HepG2 (cell line): ENCODE results near the gene C3orf52. TPM values are rescaled to one million over a fixed set of nuclear protein-coding genes. Genes with fewer than 3 reads are reported as not detected.

Source experiments
- ATAC-seq: fragments of 200-7000 bp; cut with Tn5 transposase; 3 replicates; pipeline ENCODE4 v1.9.1; 2020; ENCODE audit warnings: mild to moderate bottlenecking, moderate library complexity
- BruUV-seq: library from RNA; stranded (reverse); fragments of 400-500 nt; replicated peaks from 2 replicates; lab custom pipeline; 2021; lab: Mats Ljungman, UMichigan
- CTCF ChIA-PET: fragments of 300-600 bp; formaldehyde crosslinking; extraction: SDS; loops from one replicate; lab custom pipeline; 2021; ENCODE audit warnings: low total read pairs, inconsistent platforms, low intra/inter-chr PET ratio; lab: Yijun Ruan, JAX
- POLR2A ChIA-PET: fragments of 350-600 bp; sonication (Branson Sonifier 250); formaldehyde crosslinking; loops from one replicate; lab custom pipeline; 2020; ENCODE audit warnings: antibody characterized with exemption, inconsistent platforms; lab: Yijun Ruan, JAX
- DNase-seq: peaks from one replicate; pipeline ENCODE4 v3.0.0-alpha.2; 2015; ENCODE audit warnings: low spot score
- FAIRE-seq: peaks from 3 replicates; lab custom pipeline; 2011; peaks lifted over from hg19 to GRCh38; lab: Jason Lieb, UNC
- H2AFZ ChIP-seq: one replicate; pipeline ENCODE4 v1.6.1; 2011; ENCODE audit warnings: low read length, inconsistent platforms
- H3K27ac ChIP-seq: fragments of 300-600 bp; 3 replicates; pipeline ENCODE4 v1.8.0; 2011; ENCODE audit warnings: mixed run types, mild to moderate bottlenecking, mixed read lengths, low read length, inconsistent platforms; ENCODE audit not compliant: insufficient read depth; ENCODE audit errors: extremely low read length
- H3K27me3 ChIP-seq, 2 experiments: fragments of 200-600 bp in 1 of 2; 2 replicates in 1 of 2; 3 replicates in 1 of 2; pipeline versions ENCODE4 v1.6.0 to v1.8.0; 2011; ENCODE audit warnings: low read length in 2 of 2, mild to moderate bottlenecking in 2 of 2, moderate library complexity in 2 of 2, inconsistent platforms in 1 of 2; ENCODE audit not compliant: insufficient read depth in 2 of 2, control insufficient read depth in 1 of 2
- H3K36me3 ChIP-seq, 2 experiments: fragments of 200-600 bp in 1 of 2; replicated peaks in 1 of 2; 2 replicates in 1 of 2; 3 replicates in 1 of 2; pipeline versions ENCODE4 v1.5.1 to v1.8.0; 2011; ENCODE audit warnings: low read length in 2 of 2, inconsistent platforms in 1 of 2; ENCODE audit not compliant: insufficient read depth in 2 of 2, control insufficient read depth in 1 of 2
- H3K4me1 ChIP-seq: 2 replicates; pipeline ENCODE4 v1.5.1; 2012; ENCODE audit warnings: low read length, inconsistent platforms; ENCODE audit not compliant: insufficient read depth
- H3K4me2 ChIP-seq: 2 replicates; pipeline ENCODE4 v1.6.0; 2011; ENCODE audit warnings: low read depth, low read length, inconsistent platforms
- H3K4me3 ChIP-seq, 3 experiments: fragments of 200-600 bp in 1 of 3; sonication (generic), shearing (Covaris generic) in 1 of 3; replicated peaks in 1 of 3; 2 replicates each; pipeline ENCODE4 v1.5.1; 2011 to 2016; ENCODE audit warnings: low read length in 3 of 3, inconsistent platforms in 2 of 3, low read depth in 2 of 3, mild to moderate bottlenecking in 2 of 3, control low read depth in 1 of 3, mixed read lengths in 1 of 3; ENCODE audit not compliant: insufficient read depth in 1 of 3
- H3K79me2 ChIP-seq: one replicate; pipeline ENCODE4 v1.6.1; 2011; ENCODE audit warnings: low read length, inconsistent platforms; ENCODE audit not compliant: insufficient read depth
- H3K9ac ChIP-seq: 2 replicates; pipeline ENCODE4 v1.6.0; 2011; ENCODE audit warnings: mild to moderate bottlenecking, low read depth, low read length, inconsistent platforms; ENCODE audit not compliant: insufficient read depth
- H3K9me3 ChIP-seq: 2 replicates; pipeline ENCODE4 v1.5.1; 2012; ENCODE audit warnings: mild to moderate bottlenecking, low read length
- H4K20me1 ChIP-seq: 2 replicates; pipeline ENCODE4 v1.6.0; 2011; ENCODE audit warnings: inconsistent platforms, mild to moderate bottlenecking, low read length, moderate library complexity; ENCODE audit not compliant: insufficient read depth
- GTF2F1 ChIP-seq: fragments of 150-350 bp; IDR thresholded peaks from 2 replicates; pipeline ENCODE4 v1.6.1; 2014; ENCODE audit warnings: low read length
- HNF4A ChIP-seq: sonication (generic); formaldehyde crosslinking; IDR thresholded peaks from 2 replicates; pipeline ENCODE4 v1.4.0; 2020; ENCODE audit warnings: missing genetic modification reagents
- JUND ChIP-seq: sonication (generic); formaldehyde crosslinking; IDR thresholded peaks from 2 replicates; pipeline ENCODE4 v1.8.0; 2022; ENCODE audit warnings: mild to moderate bottlenecking, missing genetic modification reagents
- TGIF2 ChIP-seq: IDR thresholded peaks from 2 replicates; pipeline ENCODE4 v1.6.1; 2016; ENCODE audit warnings: control low read depth, missing compliant biosample characterization
- THYN1 ChIP-seq: sonication (generic); formaldehyde crosslinking; IDR thresholded peaks from 2 replicates; pipeline ENCODE4 v1.8.1; 2023; ENCODE audit warnings: low read depth, mild to moderate bottlenecking, moderate library complexity, missing genetic modification reagents, borderline replicate concordance
- ZNF101 ChIP-seq: sonication (generic); formaldehyde crosslinking; IDR thresholded peaks from 2 replicates; pipeline ENCODE4 v1.4.0; 2020; ENCODE audit warnings: mild to moderate bottlenecking, low read depth, missing genetic modification reagents, borderline replicate concordance
- ZNF383 ChIP-seq: sonication (generic); formaldehyde crosslinking; IDR thresholded peaks from 2 replicates; pipeline ENCODE4 v1.4.0; 2020; ENCODE audit warnings: missing genetic modification reagents, mild to moderate bottlenecking, borderline replicate concordance
- ZNF772 ChIP-seq: sonication (generic); formaldehyde crosslinking; IDR thresholded peaks from 2 replicates; pipeline ENCODE4 v1.5.0; 2020; ENCODE audit warnings: mild to moderate bottlenecking, missing genetic modification reagents
- ZSCAN9 ChIP-seq: IDR thresholded peaks from 2 replicates; pipeline ENCODE4 v1.6.1; 2016; ENCODE audit warnings: borderline replicate concordance
- WGBS: methylation state at CpG from one replicate; pipeline ENCODE4 v1.1.6; 2017; ENCODE audit warnings: low lambda C conversion rate; 5-methylcytosine and 5-hydroxymethylcytosine counted together
- in situ Hi-C: cut with HindIII; loops from 2 replicates; pipeline ENCODE4 v1.10.0; 2017; ENCODE audit warnings: low pct_unique_long_range_greater_than_20kb; ENCODE audit not compliant: extremely low pct_ligation_motif_present
- intact Hi-C: fragments of 100-400 bp; cut with micrococcal nuclease; formaldehyde crosslinking; loops from one replicate; pipeline ENCODE4 v1.10.0; 2022; ENCODE audit not compliant: unreplicated experiment
- polyA plus RNA-seq, 8 experiments: library from polyadenylated mRNA; depleted of rRNA in 3 of 8; stranded (reverse) in 7 of 8; unstranded in 1 of 8; fragments of >200 nt; fragmentation: Illumina TruSeq in 4 of 8; extraction: Trizol in 4 of 8; gene quantifications; 2 replicates each; pipeline versions ENCODE4 v1.2.1 to v1.2.3, GENCODE V29; 2011 to 2016; ENCODE audit warnings: low read depth in 4 of 8, missing spikeins in 1 of 8, mixed read lengths in 1 of 8; ENCODE audit not compliant: insufficient read depth in 1 of 8
- total RNA-seq, 5 experiments: library from RNA; depleted of rRNA; stranded (reverse); fragments of >200 nt; fragmentation: Illumina TruSeq; extraction: Trizol; gene quantifications; 2 replicates each; pipeline ENCODE4 v1.2.3, GENCODE V29; 2016; ENCODE audit warnings: low read depth in 1 of 5
- TF ChIP-seq, protein P1 (sequence below): fragments of 450-650 bp; IDR thresholded peaks from 2 replicates; pipeline ENCODE4 v1.6.1; 2017
- TF ChIP-seq, protein P2 (sequence below): sonication (generic); formaldehyde crosslinking; IDR thresholded peaks from 2 replicates; pipeline ENCODE4 v1.4.0; 2020; ENCODE audit warnings: missing genetic modification reagents
- TF ChIP-seq, protein P3 (sequence below): sonication (generic); formaldehyde crosslinking; IDR thresholded peaks from 2 replicates; pipeline ENCODE4 v1.4.0; 2020; ENCODE audit warnings: missing genetic modification reagents
- TF ChIP-seq, protein P4 (sequence below): IDR thresholded peaks from 2 replicates; pipeline ENCODE4 v1.6.1; 2012; ENCODE audit warnings: low read length, improper control_type of control experiment

The C3orf52 gene
- total and polyA plus RNA-seq, 2 of the 13 experiments (the other 11 are each of a cell fraction or from before 2014, with no cell fraction given) = 0.79 to 1.2 TPM

DNA sequence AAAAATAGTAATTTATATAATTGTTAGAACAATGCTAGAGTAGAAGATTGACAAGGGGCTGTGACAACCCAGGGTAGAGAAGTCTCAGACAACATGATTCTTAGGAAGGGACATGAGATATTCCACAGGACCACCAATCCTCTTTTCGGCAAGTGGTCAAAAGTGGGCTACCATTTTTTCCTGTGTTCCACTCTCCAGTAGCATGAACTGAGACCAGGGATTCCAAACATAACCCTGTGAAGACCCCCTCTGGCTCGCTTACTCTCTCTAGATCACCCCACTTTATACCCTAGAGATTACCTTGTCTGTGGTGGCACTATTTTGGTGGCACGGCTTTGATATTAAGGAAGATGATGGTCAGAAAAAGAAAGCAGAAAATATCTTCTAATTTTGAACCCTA lies 45.9 kb downstream of the C3orf52 start:
- Histone ChIP-seq H2AFZ (no peak overlapping the region), H3K9ac (no peak overlapping the region), H3K79me2 (no peaks in the 10 kb centered on the region), H3K4me2 (no peak overlapping the region), H3K36me3 (no peaks in the 10 kb centered on the region), H3K27ac (no peak overlapping the region), H3K27me3 (no peaks in the 10 kb centered on the region; a peak in 1 of 5 replicates), H3K4me3 (no peak overlapping the region), H3K4me1 (no peaks in the 10 kb centered on the region), H3K9me3 (no peaks in the 10 kb centered on the region), H4K20me1 (no peaks in the 10 kb centered on the region)
- intact Hi-C loops (loop anchor here (10.0 kb wide), 1 partner anchor 163 kb away; the partner anchor contains the start of gene SLC9C1), in situ Hi-C loops (loop anchor here (10.0 kb wide), 1 partner anchor 383 kb away; no protein-coding TSS in a partner anchor)
- CTCF ChIA-PET = no interaction called here
- ATAC-seq (no peak), FAIRE-seq (no peak), DNase-seq (no peak)
- POLR2A ChIA-PET = no interaction called here
- BruUV-seq = no TSS peak
- 13% methylated on average over 3 of the region's 3 CpGs for WGBS
- TF ChIP-seq ZNF101 (no peak), GTF2F1 (no peak), TGIF2 (no peak), HNF4A (CRISPR knock-in tag) (no peak), ZNF383 (CRISPR knock-in tag) (no peak), JUND (CRISPR knock-in tag) (no peak), ZNF772 (CRISPR knock-in tag) (no peak), THYN1 (CRISPR knock-in tag) (no peak), ZSCAN9 (no peak)
- TF ChIP-seq, protein P1, sequence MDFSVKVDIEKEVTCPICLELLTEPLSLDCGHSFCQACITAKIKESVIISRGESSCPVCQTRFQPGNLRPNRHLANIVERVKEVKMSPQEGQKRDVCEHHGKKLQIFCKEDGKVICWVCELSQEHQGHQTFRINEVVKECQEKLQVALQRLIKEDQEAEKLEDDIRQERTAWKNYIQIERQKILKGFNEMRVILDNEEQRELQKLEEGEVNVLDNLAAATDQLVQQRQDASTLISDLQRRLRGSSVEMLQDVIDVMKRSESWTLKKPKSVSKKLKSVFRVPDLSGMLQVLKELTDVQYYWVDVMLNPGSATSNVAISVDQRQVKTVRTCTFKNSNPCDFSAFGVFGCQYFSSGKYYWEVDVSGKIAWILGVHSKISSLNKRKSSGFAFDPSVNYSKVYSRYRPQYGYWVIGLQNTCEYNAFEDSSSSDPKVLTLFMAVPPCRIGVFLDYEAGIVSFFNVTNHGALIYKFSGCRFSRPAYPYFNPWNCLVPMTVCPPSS = no peak
- TF ChIP-seq, protein P2, sequence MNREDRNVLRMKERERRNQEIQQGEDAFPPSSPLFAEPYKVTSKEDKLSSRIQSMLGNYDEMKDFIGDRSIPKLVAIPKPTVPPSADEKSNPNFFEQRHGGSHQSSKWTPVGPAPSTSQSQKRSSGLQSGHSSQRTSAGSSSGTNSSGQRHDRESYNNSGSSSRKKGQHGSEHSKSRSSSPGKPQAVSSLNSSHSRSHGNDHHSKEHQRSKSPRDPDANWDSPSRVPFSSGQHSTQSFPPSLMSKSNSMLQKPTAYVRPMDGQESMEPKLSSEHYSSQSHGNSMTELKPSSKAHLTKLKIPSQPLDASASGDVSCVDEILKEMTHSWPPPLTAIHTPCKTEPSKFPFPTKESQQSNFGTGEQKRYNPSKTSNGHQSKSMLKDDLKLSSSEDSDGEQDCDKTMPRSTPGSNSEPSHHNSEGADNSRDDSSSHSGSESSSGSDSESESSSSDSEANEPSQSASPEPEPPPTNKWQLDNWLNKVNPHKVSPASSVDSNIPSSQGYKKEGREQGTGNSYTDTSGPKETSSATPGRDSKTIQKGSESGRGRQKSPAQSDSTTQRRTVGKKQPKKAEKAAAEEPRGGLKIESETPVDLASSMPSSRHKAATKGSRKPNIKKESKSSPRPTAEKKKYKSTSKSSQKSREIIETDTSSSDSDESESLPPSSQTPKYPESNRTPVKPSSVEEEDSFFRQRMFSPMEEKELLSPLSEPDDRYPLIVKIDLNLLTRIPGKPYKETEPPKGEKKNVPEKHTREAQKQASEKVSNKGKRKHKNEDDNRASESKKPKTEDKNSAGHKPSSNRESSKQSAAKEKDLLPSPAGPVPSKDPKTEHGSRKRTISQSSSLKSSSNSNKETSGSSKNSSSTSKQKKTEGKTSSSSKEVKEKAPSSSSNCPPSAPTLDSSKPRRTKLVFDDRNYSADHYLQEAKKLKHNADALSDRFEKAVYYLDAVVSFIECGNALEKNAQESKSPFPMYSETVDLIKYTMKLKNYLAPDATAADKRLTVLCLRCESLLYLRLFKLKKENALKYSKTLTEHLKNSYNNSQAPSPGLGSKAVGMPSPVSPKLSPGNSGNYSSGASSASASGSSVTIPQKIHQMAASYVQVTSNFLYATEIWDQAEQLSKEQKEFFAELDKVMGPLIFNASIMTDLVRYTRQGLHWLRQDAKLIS (CRISPR knock-in tag) = no peak
- TF ChIP-seq, protein P3, sequence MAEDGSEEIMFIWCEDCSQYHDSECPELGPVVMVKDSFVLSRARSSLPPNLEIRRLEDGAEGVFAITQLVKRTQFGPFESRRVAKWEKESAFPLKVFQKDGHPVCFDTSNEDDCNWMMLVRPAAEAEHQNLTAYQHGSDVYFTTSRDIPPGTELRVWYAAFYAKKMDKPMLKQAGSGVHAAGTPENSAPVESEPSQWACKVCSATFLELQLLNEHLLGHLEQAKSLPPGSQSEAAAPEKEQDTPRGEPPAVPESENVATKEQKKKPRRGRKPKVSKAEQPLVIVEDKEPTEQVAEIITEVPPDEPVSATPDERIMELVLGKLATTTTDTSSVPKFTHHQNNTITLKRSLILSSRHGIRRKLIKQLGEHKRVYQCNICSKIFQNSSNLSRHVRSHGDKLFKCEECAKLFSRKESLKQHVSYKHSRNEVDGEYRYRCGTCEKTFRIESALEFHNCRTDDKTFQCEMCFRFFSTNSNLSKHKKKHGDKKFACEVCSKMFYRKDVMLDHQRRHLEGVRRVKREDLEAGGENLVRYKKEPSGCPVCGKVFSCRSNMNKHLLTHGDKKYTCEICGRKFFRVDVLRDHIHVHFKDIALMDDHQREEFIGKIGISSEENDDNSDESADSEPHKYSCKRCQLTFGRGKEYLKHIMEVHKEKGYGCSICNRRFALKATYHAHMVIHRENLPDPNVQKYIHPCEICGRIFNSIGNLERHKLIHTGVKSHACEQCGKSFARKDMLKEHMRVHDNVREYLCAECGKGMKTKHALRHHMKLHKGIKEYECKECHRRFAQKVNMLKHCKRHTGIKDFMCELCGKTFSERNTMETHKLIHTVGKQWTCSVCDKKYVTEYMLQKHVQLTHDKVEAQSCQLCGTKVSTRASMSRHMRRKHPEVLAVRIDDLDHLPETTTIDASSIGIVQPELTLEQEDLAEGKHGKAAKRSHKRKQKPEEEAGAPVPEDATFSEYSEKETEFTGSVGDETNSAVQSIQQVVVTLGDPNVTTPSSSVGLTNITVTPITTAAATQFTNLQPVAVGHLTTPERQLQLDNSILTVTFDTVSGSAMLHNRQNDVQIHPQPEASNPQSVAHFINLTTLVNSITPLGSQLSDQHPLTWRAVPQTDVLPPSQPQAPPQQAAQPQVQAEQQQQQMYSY (CRISPR knock-in tag) = no peak
- TF ChIP-seq, protein P4, sequence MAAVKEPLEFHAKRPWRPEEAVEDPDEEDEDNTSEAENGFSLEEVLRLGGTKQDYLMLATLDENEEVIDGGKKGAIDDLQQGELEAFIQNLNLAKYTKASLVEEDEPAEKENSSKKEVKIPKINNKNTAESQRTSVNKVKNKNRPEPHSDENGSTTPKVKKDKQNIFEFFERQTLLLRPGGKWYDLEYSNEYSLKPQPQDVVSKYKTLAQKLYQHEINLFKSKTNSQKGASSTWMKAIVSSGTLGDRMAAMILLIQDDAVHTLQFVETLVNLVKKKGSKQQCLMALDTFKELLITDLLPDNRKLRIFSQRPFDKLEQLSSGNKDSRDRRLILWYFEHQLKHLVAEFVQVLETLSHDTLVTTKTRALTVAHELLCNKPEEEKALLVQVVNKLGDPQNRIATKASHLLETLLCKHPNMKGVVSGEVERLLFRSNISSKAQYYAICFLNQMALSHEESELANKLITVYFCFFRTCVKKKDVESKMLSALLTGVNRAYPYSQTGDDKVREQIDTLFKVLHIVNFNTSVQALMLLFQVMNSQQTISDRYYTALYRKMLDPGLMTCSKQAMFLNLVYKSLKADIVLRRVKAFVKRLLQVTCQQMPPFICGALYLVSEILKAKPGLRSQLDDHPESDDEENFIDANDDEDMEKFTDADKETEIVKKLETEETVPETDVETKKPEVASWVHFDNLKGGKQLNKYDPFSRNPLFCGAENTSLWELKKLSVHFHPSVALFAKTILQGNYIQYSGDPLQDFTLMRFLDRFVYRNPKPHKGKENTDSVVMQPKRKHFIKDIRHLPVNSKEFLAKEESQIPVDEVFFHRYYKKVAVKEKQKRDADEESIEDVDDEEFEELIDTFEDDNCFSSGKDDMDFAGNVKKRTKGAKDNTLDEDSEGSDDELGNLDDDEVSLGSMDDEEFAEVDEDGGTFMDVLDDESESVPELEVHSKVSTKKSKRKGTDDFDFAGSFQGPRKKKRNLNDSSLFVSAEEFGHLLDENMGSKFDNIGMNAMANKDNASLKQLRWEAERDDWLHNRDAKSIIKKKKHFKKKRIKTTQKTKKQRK = no peak
